ENCODE measurements around the gene UNK.

- TF ChIP-seq EP300 (IDR thresholded peaks at IDR 0.05) (no peak), CTCF (IDR thresholded peaks at IDR 0.05) (no peak), BCL3 (IDR thresholded peaks at IDR 0.05) (no peak), POLR2A (IDR thresholded peaks at IDR 0.05; ENCODE audit: low read length) (no peak), E2F6 (IDR thresholded peaks at IDR 0.05; ENCODE audit: borderline replicate concordance, low read depth) (no peak), KDM1A (IDR thresholded peaks at IDR 0.05; ENCODE audit: low read depth) (no peak), USF2 (IDR thresholded peaks at IDR 0.05) (no peak), MAX (IDR thresholded peaks at IDR 0.05) (no peak), MYC (IDR thresholded peaks at IDR 0.05; ENCODE audit: borderline replicate concordance, low read length) (no peak), JUNB (IDR thresholded peaks at IDR 0.05) (no peak), JUN (IDR thresholded peaks at IDR 0.05) (no peak), MAZ (IDR thresholded peaks at IDR 0.05; ENCODE audit: borderline replicate concordance, low read depth, low read length) (no peak)
Measured at GRCh38 chr17:75763613-75764416, 20.8 kb upstream of the UNK start.
